GM12873 (cell line): ENCODE measurements around the gene LRRC39.

Experiments used
- CTCF ChIP-seq: IDR thresholded peaks from 2 replicates; pipeline ENCODE4 v1.5.1; 2012; ENCODE audit warnings: low read depth, mild to moderate bottlenecking, moderate library complexity, low read length, control low read depth; ENCODE audit not compliant: insufficient read depth; ENCODE audit errors: missing control alignments

Gene LRRC39

DNA sequence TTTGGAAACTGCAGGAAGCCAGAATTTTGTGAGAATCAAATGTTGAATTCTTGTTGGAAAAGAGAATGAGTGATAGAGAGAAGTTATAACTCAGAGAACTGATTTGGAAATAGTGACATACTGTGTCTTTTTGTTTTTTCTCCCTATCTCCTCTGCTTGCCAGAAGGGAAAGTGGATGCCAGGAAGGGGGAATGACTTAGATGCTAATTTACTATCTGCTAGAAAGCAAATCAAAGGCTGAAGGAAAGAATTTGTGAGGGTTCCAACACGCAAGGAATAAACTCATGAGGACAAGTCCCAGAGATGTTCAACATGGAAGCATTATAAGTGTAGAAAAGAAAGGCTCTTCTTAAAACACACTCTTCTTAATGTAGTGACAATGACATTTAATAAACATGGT, 20.5 kb upstream of the LRRC39 start:
- TF ChIP-seq CTCF, result no peak

DNA sequence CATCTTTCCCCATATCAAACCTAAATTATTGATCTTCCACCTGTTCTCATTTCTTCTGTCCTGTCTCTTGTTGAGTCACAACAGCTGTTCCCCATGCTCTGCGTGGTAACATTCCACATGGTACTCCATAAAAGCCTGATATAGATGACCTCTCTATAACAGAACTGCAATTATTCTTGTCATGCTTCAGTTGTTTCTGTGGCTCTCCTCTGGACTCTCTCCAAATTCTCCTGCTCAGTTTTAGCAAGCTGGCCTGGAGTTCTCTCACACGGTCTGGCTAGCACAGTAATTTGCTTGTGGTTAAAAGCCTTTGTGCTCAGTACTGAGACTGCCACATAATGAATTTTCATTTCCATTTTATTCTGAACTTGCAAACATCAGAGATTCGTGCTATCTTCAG, 10.6 kb upstream of the LRRC39 start:
- no peak for TF ChIP-seq CTCF

DNA sequence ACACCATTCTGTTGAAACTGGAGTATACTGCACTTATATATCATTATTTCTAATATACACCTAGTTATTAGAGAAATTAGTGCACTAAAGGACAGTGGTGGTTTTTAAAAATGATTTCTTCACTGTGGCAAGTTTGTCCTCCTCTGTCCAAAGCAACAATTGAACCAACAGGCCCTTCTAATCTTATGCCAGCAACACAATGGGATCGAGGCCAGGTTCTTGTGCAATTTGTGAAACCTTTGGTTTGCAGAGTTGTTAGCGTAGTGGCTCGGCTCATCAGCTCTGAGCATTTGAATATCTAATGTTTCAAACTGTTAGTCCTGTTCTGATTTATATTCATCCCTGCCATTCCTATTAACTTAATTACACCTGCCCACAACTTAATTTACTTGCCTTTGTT, 9.9 kb upstream of the LRRC39 start:
- no peak for TF ChIP-seq CTCF

- TF ChIP-seq CTCF, result no peak
Measured at GRCh38 chr1:100184536-100184935, 6.5 kb upstream of the LRRC39 start.

DNA sequence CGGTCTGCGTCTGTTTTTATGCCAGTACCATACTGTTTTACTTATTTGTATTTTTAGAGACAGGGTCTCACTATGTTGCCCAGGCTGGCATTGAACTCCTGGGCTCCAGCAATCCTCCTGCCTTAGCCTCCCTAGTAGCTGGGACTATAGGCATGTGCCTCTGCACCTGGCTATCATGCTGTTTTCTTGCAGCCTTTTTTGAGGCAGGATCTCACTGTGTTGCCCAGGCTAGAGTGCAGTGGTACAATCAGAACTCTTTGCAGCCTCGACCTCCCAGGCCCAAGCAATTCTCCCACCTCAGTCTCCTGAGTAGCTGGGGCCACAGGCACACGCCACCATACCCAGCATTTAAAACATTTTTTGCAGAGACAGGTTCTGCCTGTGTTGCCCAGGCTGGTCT, 5.3 kb upstream of the LRRC39 start:
- no peak for TF ChIP-seq CTCF

GRCh38 chr1:100177295-100178041, 588 bp downstream of the LRRC39 start:
- no peak for TF ChIP-seq CTCF

GRCh38 chr1:100168051-100168450, 10.0 kb downstream of the LRRC39 start:
- no peak for TF ChIP-seq CTCF
